ENCODE results near the gene MAN2B1. TPM values are rescaled to one million over a fixed set of nuclear protein-coding genes. Genes with fewer than 3 reads are reported as not detected.

Gene MAN2B1
- total RNA-seq, 1 donor from 2014 or later: 36.3 TPM

GRCh38 chr19:12610540-12611360, 55.8 kb downstream of the MAN2B1 start, which contains the start of the genes ZNF490 and ZNF791:
ZNF490 (minus strand) TSS chr19:12610813; CDS start chr19:12610680, 133 bp downstream.
ZNF791 (plus strand) TSS chr19:12610920; CDS start chr19:12611080, 160 bp downstream.
- peak; percentile 95 to 99 for DNase-seq (ENCODE audit: low spot score in 2 of 2)
- TF ChIP-seq, protein P1, sequence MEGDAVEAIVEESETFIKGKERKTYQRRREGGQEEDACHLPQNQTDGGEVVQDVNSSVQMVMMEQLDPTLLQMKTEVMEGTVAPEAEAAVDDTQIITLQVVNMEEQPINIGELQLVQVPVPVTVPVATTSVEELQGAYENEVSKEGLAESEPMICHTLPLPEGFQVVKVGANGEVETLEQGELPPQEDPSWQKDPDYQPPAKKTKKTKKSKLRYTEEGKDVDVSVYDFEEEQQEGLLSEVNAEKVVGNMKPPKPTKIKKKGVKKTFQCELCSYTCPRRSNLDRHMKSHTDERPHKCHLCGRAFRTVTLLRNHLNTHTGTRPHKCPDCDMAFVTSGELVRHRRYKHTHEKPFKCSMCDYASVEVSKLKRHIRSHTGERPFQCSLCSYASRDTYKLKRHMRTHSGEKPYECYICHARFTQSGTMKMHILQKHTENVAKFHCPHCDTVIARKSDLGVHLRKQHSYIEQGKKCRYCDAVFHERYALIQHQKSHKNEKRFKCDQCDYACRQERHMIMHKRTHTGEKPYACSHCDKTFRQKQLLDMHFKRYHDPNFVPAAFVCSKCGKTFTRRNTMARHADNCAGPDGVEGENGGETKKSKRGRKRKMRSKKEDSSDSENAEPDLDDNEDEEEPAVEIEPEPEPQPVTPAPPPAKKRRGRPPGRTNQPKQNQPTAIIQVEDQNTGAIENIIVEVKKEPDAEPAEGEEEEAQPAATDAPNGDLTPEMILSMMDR (IDR thresholded peaks at IDR 0.05): no peak
- Histone ChIP-seq H3K4me3 (peak within 1 kb of the TSS; percentile 74 to 81), H3K4me1 (peaks cover 0 to 28% of the 10 kb centered on the region in 2 donors), H3K9me3 (no peaks in the 10 kb centered on the region), H3K27me3 (no peaks in the 10 kb centered on the region), H3K27ac (peak within 1 kb of the TSS; percentile 96 to 100), H3K36me3 (peaks cover 12 to 33% of the 10 kb centered on the region in 2 donors)
- intact Hi-C loops (cut with DNase I): loop anchor here (1.0 to 10.0 kb wide), 4 partner anchors 58 to 276 kb away; partner anchors contain the start of genes ZNF563 and ZNF564

DNA sequence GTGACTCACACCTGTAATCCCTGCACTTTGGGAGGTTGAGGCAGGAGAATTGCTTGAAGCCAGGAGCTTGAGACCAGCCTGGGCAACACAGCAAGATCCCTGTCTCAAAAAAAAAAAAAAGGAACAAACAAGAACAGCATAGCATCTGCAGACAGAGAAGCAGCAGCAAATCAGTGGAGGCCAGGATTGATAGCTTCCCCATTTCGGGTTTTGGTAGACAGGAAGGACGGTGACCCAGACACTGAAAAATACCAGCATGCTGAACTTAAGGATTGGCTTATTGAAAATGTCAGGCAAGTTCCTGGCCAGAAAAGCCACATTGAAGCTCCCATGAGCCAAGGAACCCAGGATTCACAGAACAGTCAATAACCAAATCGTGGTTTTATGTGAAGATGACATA, 58.9 kb downstream of the MAN2B1 start:
- H3K4me1 ChIP-seq: peaks cover 0 to 11% of the 10 kb centered on the region in 2 donors
- TF ChIP-seq, protein P1 (IDR thresholded peaks at IDR 0.05): no peak
- H3K9me3 ChIP-seq: no peaks in the 10 kb centered on the region
- no peak overlapping the region for H3K27ac ChIP-seq
- intact Hi-C loops (cut with DNase I): no loop called here
- peaks cover 4 to 20% of the 10 kb centered on the region in 2 donors for H3K36me3 ChIP-seq
- H3K27me3 ChIP-seq: no peaks in the 10 kb centered on the region
- no peak for DNase-seq (ENCODE audit: low spot score in 2 of 2)
- no peak overlapping the region for H3K4me3 ChIP-seq

DNA sequence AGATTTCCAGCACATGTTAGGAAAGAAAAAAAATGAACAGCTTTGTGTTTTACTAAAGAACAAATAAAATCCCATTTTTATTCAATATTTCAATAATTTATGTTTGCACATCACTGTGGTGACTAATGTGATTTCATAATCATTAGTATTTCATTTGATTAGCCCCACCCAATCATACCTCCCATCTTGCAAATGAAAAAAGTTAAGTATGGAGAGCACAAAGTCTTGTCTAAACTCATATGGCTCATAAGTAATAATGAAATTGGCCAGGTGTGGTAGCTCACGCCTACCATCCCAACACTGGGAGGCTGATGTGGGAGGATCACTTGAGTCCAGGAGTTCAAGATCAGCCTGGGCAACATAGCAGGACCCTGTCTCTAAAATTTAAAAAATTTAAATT, 59.7 kb downstream of the MAN2B1 start:
- peaks cover 0 to 2% of the 10 kb centered on the region in 2 donors for H3K4me1 ChIP-seq
- peaks cover 4 to 18% of the 10 kb centered on the region in 2 donors for H3K36me3 ChIP-seq
- H3K4me3 ChIP-seq: no peak overlapping the region
- H3K9me3 ChIP-seq: no peaks in the 10 kb centered on the region
- TF ChIP-seq, protein P1 (IDR thresholded peaks at IDR 0.05): no peak
- no peaks in the 10 kb centered on the region for H3K27me3 ChIP-seq
- intact Hi-C loops (cut with DNase I): no loop called here
- no peak for DNase-seq (ENCODE audit: low spot score in 2 of 2)
- H3K27ac ChIP-seq: no peak overlapping the region

DNA sequence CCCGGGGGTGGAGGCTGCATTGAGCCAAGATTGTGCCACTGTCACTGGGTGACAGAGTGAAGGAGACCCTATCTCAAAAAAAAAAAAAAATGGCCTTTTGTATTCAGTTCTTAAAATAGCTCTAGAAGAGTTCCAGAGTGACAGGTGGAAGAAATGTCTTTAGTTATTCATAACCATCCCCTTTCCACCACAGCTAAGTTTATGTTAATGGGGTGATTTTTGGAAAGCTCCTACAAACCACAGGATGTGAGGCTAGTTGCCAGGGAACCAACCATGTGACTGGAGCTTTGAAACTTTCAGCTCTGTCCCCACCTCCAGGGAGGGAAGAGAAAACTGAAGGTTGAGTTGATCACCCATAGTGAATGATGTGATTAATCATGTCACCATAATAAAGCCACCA, 62.8 kb downstream of the MAN2B1 start:
- Histone ChIP-seq H3K36me3 (peaks cover 4 to 27% of the 10 kb centered on the region in 2 donors), H3K4me3 (no peak overlapping the region), H3K9me3 (no peaks in the 10 kb centered on the region), H3K4me1 (no peaks in the 10 kb centered on the region), H3K27ac (no peak overlapping the region), H3K27me3 (no peaks in the 10 kb centered on the region)
- TF ChIP-seq, protein P1 (IDR thresholded peaks at IDR 0.05): no peak
- DNase-seq (ENCODE audit: low spot score in 2 of 2): no peak
- intact Hi-C loops (cut with DNase I): no loop called here

DNA sequence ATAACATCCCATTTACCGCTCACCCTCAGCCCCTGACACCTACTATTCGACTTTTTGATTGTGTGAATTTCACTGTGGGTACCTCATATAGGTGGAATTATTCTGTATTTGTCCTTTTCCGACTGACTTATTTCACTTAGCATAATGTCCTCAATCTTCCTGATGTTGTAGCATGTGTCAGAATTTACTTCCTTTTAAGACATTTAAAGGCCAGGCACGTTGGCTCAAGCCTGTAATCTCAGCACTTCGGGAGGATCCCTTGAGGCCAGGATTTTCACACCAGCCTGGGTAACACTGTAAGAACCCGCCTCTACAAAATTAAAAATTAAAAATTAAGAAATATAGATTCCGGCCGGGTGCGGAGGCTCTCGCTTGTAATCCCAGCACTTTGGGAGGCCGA, 68.9 kb downstream of the MAN2B1 start:
- no peaks in the 10 kb centered on the region for H3K27me3 ChIP-seq
- H3K27ac ChIP-seq: no peak overlapping the region
- no peaks in the 10 kb centered on the region for H3K4me1 ChIP-seq
- intact Hi-C loops (cut with DNase I): no loop called here
- no peaks in the 10 kb centered on the region for H3K9me3 ChIP-seq
- TF ChIP-seq, protein P1 (IDR thresholded peaks at IDR 0.05): no peak
- DNase-seq (ENCODE audit: low spot score in 2 of 2): no peak
- H3K36me3 ChIP-seq: peaks cover 5 to 28% of the 10 kb centered on the region in 2 donors
- no peak overlapping the region for H3K4me3 ChIP-seq
